Spleen (tissue), 11 donors: ENCODE measurements around the gene AIRE. TPM values are rescaled to one million over a fixed set of nuclear protein-coding genes. Genes with fewer than 3 reads are reported as not detected.

Source experiments
- DNase-seq: peaks from one replicate; pipeline ENCODE4 v3.0.0-alpha.2; 2020
- H3K27ac ChIP-seq, 8 donors: fragments of 200-600 bp; sonication (generic) in 7 of 8; 1 replicate in 4 of 8; 2 replicates in 4 of 8; pipeline versions ENCODE4 v1.5.0 to v1.8.0; 2016 to 2021; ENCODE audit warnings: inconsistent platforms in 4 of 8, mild to moderate bottlenecking in 4 of 8, moderate library complexity in 1 of 8
- H3K27me3 ChIP-seq, 7 donors: fragments of 200-600 bp; sonication (generic) in 6 of 7; replicated peaks in 1 of 7; 1 replicate in 4 of 7; 2 replicates in 3 of 7; pipeline versions ENCODE4 v1.5.0 to v1.8.0; 2016 to 2021; ENCODE audit warnings: inconsistent platforms in 3 of 7, mild to moderate bottlenecking in 1 of 7
- H3K36me3 ChIP-seq, 6 donors: fragments of 200-600 bp; sonication (generic) in 5 of 6; 1 replicate in 4 of 6; 2 replicates in 2 of 6; pipeline versions ENCODE4 v1.5.0 to v1.8.0; 2016 to 2021; ENCODE audit warnings: inconsistent platforms in 2 of 6
- H3K4me1 ChIP-seq, 6 donors: fragments of 200-600 bp; sonication (generic) in 5 of 6; 1 replicate in 3 of 6; 2 replicates in 3 of 6; pipeline versions ENCODE4 v1.5.0 to v1.8.0; 2016 to 2021; ENCODE audit warnings: inconsistent platforms in 3 of 6
- H3K4me3 ChIP-seq, 8 donors: fragments of 200-600 bp; sonication (generic) in 7 of 8; 1 replicate in 4 of 8; 2 replicates in 4 of 8; pipeline versions ENCODE4 v1.5.0 to v1.8.0; 2016 to 2021; ENCODE audit warnings: inconsistent platforms in 4 of 8, mild to moderate bottlenecking in 4 of 8, moderate library complexity in 2 of 8
- H3K9me3 ChIP-seq, 8 donors: fragments of 200-600 bp; sonication (generic) in 7 of 8; 1 replicate in 4 of 8; 2 replicates in 4 of 8; pipeline versions ENCODE4 v1.5.0 to v1.8.0; 2016 to 2021; ENCODE audit warnings: inconsistent platforms in 4 of 8
- POLR2A ChIP-seq, 3 donors: fragments of 450-650 bp; IDR thresholded peaks; one replicate each; pipeline ENCODE4 v1.5.1; 2017; ENCODE audit warnings: antibody characterized with exemption in 3 of 3, mild to moderate bottlenecking in 1 of 3
- POLR2AphosphoS5 ChIP-seq, 3 donors: sonication (generic); formaldehyde crosslinking; IDR thresholded peaks; one replicate each; pipeline ENCODE4 v1.5.1; 2017; ENCODE audit warnings: antibody characterized with exemption in 3 of 3
- WGBS, 5 donors: extraction: QIAGEN DNeasy Blood & Tissue Kit in 3 of 5; methylation state at CpG; one replicate each; pipeline versions ENCODE4 v1.1.5 to v1.1.7; 2013 to 2018; 5-methylcytosine and 5-hydroxymethylcytosine counted together
- intact Hi-C: fragments of 100-400 bp; cut with DNase I; formaldehyde crosslinking; loops from one replicate; pipeline ENCODE4 v1.15.0; 2023; ENCODE audit warnings: low total_unique reads
- polyA plus RNA-seq, 3 donors: library from polyadenylated mRNA; stranded (reverse); fragments of 200-250 nt; gene quantifications; one replicate each; pipeline ENCODE4 v1.2.1, GENCODE V29; 2013
- total RNA-seq, 7 donors: library from RNA; depleted of rRNA in 3 of 7; stranded (reverse); fragments of >200 nt in 3 of 7; fragmentation: NEBNext Ultra II Directional in 4 of 7; extraction: Animal tissue kit (Norgen Biotek cat#: 25700) in 4 of 7; gene quantifications; one replicate each; pipeline versions ENCODE4 v1.1.0 to v1.2.1, GENCODE V29; 2016 to 2021
- TF ChIP-seq, protein P1 (sequence below), 11 experiments: fragments of 200-600 bp in 7 of 11; fragments of 450-650 bp in 4 of 11; sonication (generic) in 4 of 11; IDR thresholded peaks in 8 of 11; conservative IDR thresholded peaks in 3 of 11; 1 replicate in 7 of 11; 2 replicates in 4 of 11; pipeline versions ENCODE4 v1.4.0 to v1.8.0; 2016 to 2021; ENCODE audit warnings: antibody characterized with exemption in 11 of 11, inconsistent platforms in 4 of 11, mild to moderate bottlenecking in 1 of 11
- donor health status: healthy with polysubstance abuse.
- donor health status: DM: no; HTN: no; CAD: no; lungs with moderate emphysema.
- donor health status: DM: no; HTN: no; CAD: no.
- donor health status: Bipolar disorder and iron deficiency.
- donor health status: healthy.
- donor health status: DM: no; HTN: no; CAD: no.
- donor health status: DM: yes; HTN: yes; CAD: no.

AIRE gene
- total and polyA plus RNA-seq, 10 donors, result 0.08 to 0.16 (median 0.10) TPM; not detected in 6

DNA sequence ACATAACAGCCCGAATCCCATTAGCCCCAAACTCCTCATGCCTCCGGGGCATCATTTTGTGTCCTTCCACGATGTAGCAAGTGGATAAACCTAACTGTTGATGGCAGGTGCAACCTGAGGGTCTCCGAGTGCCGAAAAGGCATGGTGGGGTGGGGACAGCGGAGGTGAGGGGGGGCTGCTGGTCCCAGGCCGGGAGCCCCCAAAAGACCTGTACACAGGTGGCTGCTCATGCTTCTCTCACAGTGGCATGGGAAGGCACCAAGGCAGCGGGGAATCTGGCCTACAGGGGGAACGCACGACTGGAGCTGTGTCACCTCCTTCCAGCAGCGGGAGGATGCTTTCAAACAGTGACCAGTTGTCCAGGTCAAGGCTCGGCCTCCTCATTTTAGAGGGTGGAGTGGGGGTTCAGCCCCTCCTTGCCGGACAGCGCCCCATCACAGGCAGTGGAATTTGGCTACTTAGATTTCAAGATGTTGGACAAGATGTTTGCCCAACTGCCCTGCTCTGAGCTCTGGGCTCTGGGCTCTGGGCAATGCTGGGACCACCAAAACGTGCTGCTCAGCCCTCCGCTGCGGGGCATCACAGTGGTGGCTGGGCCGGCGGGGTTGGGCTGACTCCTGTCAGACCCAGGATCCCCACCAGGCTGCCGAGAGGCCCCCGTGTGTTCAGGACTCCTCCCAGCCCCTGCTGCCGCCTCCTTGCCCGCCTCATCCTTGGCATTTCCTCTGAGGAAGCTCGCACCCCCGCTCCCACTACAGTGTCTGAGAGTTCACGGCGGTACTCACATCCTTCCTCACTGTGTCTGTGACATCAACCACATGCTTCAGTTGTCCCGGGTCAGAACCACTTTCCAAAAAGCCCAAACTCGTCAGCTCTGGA is 31.6 kb upstream of the AIRE start:
- no peaks in the 10 kb centered on the region for H3K9me3 ChIP-seq
- 53 to 56% (median 55%) methylated on average over 27 to 29 of the region's 29 CpGs for WGBS, 5 donors
- intact Hi-C loops, result no loop called here
- peaks cover 0 to 20% (median 3%) of the 10 kb centered on the region in 7 donors for H3K27me3 ChIP-seq
- no peak overlapping the region for H3K27ac ChIP-seq
- H3K4me3 ChIP-seq, result no peak overlapping the region
- no peaks in the 10 kb centered on the region for H3K36me3 ChIP-seq
- TF ChIP-seq, protein P1, sequence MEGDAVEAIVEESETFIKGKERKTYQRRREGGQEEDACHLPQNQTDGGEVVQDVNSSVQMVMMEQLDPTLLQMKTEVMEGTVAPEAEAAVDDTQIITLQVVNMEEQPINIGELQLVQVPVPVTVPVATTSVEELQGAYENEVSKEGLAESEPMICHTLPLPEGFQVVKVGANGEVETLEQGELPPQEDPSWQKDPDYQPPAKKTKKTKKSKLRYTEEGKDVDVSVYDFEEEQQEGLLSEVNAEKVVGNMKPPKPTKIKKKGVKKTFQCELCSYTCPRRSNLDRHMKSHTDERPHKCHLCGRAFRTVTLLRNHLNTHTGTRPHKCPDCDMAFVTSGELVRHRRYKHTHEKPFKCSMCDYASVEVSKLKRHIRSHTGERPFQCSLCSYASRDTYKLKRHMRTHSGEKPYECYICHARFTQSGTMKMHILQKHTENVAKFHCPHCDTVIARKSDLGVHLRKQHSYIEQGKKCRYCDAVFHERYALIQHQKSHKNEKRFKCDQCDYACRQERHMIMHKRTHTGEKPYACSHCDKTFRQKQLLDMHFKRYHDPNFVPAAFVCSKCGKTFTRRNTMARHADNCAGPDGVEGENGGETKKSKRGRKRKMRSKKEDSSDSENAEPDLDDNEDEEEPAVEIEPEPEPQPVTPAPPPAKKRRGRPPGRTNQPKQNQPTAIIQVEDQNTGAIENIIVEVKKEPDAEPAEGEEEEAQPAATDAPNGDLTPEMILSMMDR (IDR thresholded peaks at IDR 0.05 in 8 of 11, conservative IDR thresholded peaks at IDR 0.05 in 3 of 11), result no peak
- TF ChIP-seq POLR2AphosphoS5 (IDR thresholded peaks at IDR 0.05) (no peak), POLR2A (IDR thresholded peaks at IDR 0.05) (no peak)
- peaks cover 0 to 8% (median 3%) of the 10 kb centered on the region in 6 donors for H3K4me1 ChIP-seq
- DNase-seq, result peak; percentile 68

DNA sequence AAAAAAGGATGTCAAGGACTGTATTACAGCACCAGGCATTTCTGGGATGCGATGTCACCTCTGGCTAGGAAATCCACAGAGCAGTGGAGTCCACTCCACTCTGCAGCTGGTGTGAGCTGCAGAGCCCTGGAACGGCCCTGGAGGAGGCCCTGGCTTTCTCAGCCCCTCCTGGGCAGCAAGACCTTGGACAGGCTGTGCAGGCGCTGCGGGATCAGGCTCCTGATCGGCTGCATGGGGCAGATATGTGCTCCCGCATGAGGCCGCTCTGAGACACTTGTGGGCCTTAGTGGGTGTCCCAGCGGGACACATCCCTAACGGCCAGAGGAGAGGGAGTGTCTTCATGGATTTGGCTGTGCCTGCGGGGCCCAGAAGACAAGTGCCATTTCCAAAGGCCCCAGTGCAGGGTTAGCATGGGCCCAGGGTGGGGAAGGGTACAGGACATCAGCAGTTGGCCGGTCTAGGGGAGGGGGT is 30.1 kb upstream of the AIRE start:
- no peaks in the 10 kb centered on the region for H3K9me3 ChIP-seq
- peaks cover 0 to 8% (median 3%) of the 10 kb centered on the region in 6 donors for H3K4me1 ChIP-seq
- H3K4me3 ChIP-seq, result no peak overlapping the region
- WGBS, 5 donors, result 79 to 91% (median 87%) methylated on average over 3 to 11 of the region's 11 CpGs
- DNase-seq, result peak; percentile 54
- peaks cover 0 to 20% (median 3%) of the 10 kb centered on the region in 7 donors for H3K27me3 ChIP-seq
- no peaks in the 10 kb centered on the region for H3K36me3 ChIP-seq
- intact Hi-C loops, result no loop called here
- TF ChIP-seq, protein P1 (IDR thresholded peaks at IDR 0.05 in 8 of 11, conservative IDR thresholded peaks at IDR 0.05 in 3 of 11), result no peak
- no peak for TF ChIP-seq POLR2AphosphoS5 (IDR thresholded peaks at IDR 0.05)
- no peak for TF ChIP-seq POLR2A (IDR thresholded peaks at IDR 0.05)
- H3K27ac ChIP-seq, result no peak overlapping the region

DNA sequence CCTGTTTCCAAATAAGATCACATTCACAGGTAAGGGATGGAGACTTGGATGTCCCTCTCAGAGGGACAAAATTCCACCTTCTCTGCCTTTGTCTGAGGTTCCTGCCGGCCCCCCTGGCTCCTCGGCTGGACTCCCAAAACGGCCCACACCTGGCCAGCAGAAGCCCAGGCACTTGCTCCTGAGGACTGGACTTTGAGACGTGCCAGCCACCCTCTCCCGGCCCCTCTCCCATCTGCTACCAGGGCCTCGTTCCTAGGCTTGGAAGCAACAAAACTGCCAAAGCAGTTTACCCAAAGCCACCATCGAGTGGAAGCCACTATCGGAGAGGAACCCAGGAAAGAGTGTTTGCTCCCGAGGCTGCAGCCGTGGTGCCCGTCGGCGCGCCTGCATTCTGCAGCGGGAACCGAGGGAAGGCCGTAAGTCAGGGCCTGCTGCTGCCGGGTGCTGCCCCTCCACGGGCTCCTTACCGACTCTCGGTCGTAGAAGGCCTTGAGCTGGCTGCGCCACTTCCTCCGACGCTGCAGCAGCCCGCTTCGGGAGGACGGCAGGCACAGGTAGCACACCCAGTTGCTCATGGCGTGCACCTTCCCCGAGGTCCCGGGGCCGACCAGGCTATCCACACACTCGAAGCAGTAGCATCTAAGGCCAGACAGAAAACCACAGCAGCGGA is 27.5 kb upstream of the AIRE start:
- no peak for TF ChIP-seq POLR2AphosphoS5 (IDR thresholded peaks at IDR 0.05)
- TF ChIP-seq POLR2A (IDR thresholded peaks at IDR 0.05), result no peak
- TF ChIP-seq, protein P1 (IDR thresholded peaks at IDR 0.05 in 8 of 11, conservative IDR thresholded peaks at IDR 0.05 in 3 of 11), result no peak
- Histone ChIP-seq H3K27me3 (peaks cover 0 to 24% (median 3%) of the 10 kb centered on the region in 7 donors), H3K9me3 (no peaks in the 10 kb centered on the region), H3K4me3 (no peak overlapping the region), H3K4me1 (peaks cover 0 to 8% (median 3%) of the 10 kb centered on the region in 6 donors), H3K27ac (no peak overlapping the region), H3K36me3 (no peaks in the 10 kb centered on the region)
- 90 to 94% (median 91%) methylated on average over 16 to 34 of the region's 34 CpGs for WGBS, 5 donors
- peak; percentile 59 for DNase-seq
- intact Hi-C loops, result no loop called here
